HL-60 (cell line): Measurements from ENCODE around the gene GPR162.

Experiments used
- DNase-seq, 2 experiments: peaks; one replicate each; pipeline ENCODE4 v3.0.0-alpha.2; 2010 to 2020; ENCODE audit warnings: low read depth in 1 of 2, low spot score in 1 of 2
- H3K27ac ChIP-seq: fragments of 250-450 bp; sonication (Bioruptor Pico); replicated peaks from 2 replicates; pipeline ENCODE4 v1.5.1; 2020; ENCODE audit warnings: mild to moderate bottlenecking, moderate library complexity
- H3K27me3 ChIP-seq: fragments of 250-450 bp; sonication (Bioruptor Pico); 2 replicates; pipeline ENCODE4 v1.5.1; 2021; ENCODE audit warnings: mild to moderate bottlenecking, moderate library complexity; ENCODE audit not compliant: insufficient read depth, poor library complexity, severe bottlenecking
- H3K4me3 ChIP-seq: replicated peaks from 2 replicates; pipeline ENCODE4 v1.5.1; 2011; ENCODE audit warnings: mild to moderate bottlenecking, control low read depth, low read length; ENCODE audit not compliant: insufficient read depth
- GABPA ChIP-seq: IDR thresholded peaks from 2 replicates; pipeline ENCODE4 v1.6.1; 2012; ENCODE audit warnings: low read depth
- POLR2AphosphoS5 ChIP-seq: IDR thresholded peaks from 2 replicates; pipeline ENCODE4 v1.6.1; 2012; ENCODE audit warnings: low read depth
- SPI1 ChIP-seq: IDR thresholded peaks from 2 replicates; pipeline ENCODE4 v1.6.1; 2012; ENCODE audit warnings: low read depth, mild to moderate bottlenecking, borderline replicate concordance
- TF ChIP-seq, protein P1 (sequence below): IDR thresholded peaks from 2 replicates; pipeline ENCODE4 v1.6.1; 2012; ENCODE audit warnings: low read depth; ENCODE audit not compliant: insufficient replicate concordance
- TF ChIP-seq, protein P2 (sequence below): IDR thresholded peaks from one replicate; pipeline ENCODE4 v1.5.1; 2011; ENCODE audit warnings: low read length, control low read depth, inconsistent platforms; ENCODE audit not compliant: insufficient read depth

GPR162 gene

DNA sequence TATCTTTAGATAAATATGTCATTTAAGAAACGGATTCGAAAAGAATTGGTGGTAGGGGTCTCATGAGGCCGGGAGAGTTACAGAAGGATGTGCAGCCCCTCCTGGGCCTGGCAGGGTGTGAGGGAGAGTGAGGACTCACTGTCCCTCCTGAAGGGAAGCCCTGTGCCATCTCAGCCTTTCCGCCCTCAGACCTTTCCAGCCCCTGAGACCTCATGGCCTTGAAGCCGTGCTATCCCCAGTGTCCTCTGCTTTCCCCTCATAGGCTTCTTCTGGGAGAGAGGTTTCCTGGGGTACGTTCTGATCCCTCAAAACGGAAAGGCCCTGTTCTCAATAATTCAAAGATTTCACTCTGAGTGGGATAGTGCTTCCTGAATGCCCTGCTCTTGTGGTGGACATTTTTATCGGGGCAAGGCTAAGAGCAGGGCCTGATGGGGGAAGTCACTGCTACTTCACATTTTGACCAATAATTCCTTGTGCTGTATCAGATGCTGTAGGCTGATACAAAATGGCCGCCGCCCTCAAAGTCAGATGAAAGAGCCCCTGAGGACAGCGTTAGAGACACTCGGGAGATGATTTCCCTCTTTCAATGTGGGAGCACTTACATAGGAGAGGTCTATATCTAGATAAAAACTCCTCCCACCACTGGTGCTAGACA lies 31.0 kb upstream of the GPR162 start:
- peak overlapping the region; percentile 78 for H3K27ac ChIP-seq
- TF ChIP-seq, protein P1, sequence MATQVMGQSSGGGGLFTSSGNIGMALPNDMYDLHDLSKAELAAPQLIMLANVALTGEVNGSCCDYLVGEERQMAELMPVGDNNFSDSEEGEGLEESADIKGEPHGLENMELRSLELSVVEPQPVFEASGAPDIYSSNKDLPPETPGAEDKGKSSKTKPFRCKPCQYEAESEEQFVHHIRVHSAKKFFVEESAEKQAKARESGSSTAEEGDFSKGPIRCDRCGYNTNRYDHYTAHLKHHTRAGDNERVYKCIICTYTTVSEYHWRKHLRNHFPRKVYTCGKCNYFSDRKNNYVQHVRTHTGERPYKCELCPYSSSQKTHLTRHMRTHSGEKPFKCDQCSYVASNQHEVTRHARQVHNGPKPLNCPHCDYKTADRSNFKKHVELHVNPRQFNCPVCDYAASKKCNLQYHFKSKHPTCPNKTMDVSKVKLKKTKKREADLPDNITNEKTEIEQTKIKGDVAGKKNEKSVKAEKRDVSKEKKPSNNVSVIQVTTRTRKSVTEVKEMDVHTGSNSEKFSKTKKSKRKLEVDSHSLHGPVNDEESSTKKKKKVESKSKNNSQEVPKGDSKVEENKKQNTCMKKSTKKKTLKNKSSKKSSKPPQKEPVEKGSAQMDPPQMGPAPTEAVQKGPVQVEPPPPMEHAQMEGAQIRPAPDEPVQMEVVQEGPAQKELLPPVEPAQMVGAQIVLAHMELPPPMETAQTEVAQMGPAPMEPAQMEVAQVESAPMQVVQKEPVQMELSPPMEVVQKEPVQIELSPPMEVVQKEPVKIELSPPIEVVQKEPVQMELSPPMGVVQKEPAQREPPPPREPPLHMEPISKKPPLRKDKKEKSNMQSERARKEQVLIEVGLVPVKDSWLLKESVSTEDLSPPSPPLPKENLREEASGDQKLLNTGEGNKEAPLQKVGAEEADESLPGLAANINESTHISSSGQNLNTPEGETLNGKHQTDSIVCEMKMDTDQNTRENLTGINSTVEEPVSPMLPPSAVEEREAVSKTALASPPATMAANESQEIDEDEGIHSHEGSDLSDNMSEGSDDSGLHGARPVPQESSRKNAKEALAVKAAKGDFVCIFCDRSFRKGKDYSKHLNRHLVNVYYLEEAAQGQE = peak; percentile 50
- TF ChIP-seq GABPA (no peak), POLR2AphosphoS5 (peak; percentile 53; the same call in 1 of the 2 replicates), SPI1 (peak; percentile 26; the same call in 1 of the 2 replicates)
- TF ChIP-seq, protein P2, sequence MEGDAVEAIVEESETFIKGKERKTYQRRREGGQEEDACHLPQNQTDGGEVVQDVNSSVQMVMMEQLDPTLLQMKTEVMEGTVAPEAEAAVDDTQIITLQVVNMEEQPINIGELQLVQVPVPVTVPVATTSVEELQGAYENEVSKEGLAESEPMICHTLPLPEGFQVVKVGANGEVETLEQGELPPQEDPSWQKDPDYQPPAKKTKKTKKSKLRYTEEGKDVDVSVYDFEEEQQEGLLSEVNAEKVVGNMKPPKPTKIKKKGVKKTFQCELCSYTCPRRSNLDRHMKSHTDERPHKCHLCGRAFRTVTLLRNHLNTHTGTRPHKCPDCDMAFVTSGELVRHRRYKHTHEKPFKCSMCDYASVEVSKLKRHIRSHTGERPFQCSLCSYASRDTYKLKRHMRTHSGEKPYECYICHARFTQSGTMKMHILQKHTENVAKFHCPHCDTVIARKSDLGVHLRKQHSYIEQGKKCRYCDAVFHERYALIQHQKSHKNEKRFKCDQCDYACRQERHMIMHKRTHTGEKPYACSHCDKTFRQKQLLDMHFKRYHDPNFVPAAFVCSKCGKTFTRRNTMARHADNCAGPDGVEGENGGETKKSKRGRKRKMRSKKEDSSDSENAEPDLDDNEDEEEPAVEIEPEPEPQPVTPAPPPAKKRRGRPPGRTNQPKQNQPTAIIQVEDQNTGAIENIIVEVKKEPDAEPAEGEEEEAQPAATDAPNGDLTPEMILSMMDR = no peak
- peak overlapping the region; percentile 83 for H3K4me3 ChIP-seq
- peak; percentile 58 to 60 for DNase-seq
- H3K27me3 ChIP-seq = no peaks in the 10 kb centered on the region

DNA sequence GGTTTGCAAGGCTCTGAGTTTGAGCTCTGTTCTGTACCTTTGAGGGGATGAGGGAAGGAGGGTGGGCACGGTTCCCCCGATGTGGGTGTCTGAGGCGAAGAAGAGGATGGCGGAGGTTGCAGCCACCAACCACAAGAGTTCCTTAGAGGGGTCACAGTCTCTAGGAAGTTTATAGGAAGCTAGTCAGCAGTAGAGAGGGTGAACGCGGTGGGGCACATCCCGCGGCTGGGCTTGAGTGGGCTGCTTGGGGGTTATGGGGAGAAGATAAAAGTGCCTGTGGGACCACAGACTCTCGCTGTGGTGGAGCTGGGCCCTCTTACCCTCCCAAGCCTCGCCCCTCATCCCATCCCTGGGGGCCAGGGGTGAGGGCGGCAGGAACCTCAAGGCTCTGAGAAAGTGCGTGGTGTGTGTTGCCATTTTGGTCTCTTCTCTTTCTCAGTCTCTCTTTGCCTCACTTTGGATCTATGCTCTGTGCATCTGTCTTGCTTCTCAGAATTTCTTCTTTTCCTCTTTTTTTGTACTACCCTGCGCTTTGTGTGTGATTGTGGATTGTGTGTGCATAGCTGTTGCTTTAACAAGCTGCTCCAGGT lies 29.6 kb upstream of the GPR162 start:
- peak in 1 of 2 experiments; percentile 17 for DNase-seq
- Histone ChIP-seq H3K4me3 (peak overlapping the region; percentile 83), H3K27ac (peak overlapping the region; percentile 78), H3K27me3 (no peaks in the 10 kb centered on the region)
- TF ChIP-seq, protein P1 = no peak
- TF ChIP-seq, protein P2 = no peak
- TF ChIP-seq GABPA = no peak
- TF ChIP-seq SPI1 = no peak
- TF ChIP-seq POLR2AphosphoS5 = no peak

DNA sequence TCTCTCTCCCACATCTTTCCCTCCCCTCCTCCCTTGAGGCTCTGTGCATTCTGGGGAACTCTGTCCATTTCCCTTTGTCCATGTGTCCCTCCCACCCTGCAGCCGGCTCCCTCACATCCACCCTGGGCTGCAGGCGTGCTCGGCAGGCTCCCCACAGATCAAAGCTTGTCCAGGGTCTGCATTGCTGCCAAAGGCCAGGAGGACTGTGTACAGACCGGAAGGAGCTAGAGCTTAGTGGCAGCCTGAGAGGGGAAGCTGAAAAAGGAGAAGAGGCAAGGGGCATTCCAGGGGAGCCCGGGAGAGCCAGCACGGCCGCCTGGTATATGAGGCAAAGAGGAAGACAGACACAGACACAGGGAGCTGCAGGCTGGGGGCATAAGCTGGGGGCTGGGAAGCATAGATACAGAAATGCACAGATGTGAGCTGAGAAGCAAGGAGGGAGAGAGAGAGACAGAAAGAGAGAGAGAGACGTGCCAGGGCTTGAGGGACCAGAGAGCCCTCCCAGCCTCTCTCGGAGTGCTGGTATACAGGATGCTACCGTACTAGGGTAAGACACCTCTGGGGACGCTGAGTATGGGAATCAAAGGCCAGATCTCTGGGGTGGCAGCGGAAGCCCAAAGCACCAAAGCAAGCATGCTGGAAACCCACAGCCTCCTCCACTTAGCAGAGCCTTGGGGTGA lies 29.0 kb upstream of the GPR162 start:
- H3K4me3 ChIP-seq = peak overlapping the region; percentile 83
- H3K27me3 ChIP-seq = no peaks in the 10 kb centered on the region
- TF ChIP-seq GABPA (no peak), POLR2AphosphoS5 (peak; percentile 90), SPI1 (peak; percentile 94)
- TF ChIP-seq, protein P1 = peak; percentile 66
- DNase-seq = peak; percentile 64 to 91
- peak overlapping the region; percentile 78 for H3K27ac ChIP-seq
